SK-N-SH treated with all-trans-retinoic acid at 6 μM for 48 hours (cell line): Measurements from ENCODE around the gene NANOS3.

Experiments used
- ATAC-seq: fragments of 200-7000 bp; cut with Tn5 transposase; 3 replicates; pipeline ENCODE4 v1.9.1; 2020; ENCODE audit warnings: mild to moderate bottlenecking, moderate library complexity
- ZFP3 ChIP-seq: fragments of 250-450 bp; sonication (Bioruptor Pico); IDR thresholded peaks from 2 replicates; pipeline ENCODE4 v1.5.0; 2020; ENCODE audit warnings: mild to moderate bottlenecking, moderate library complexity
- ZNF8 ChIP-seq: fragments of 450-650 bp; formaldehyde crosslinking; IDR thresholded peaks from 2 replicates; pipeline ENCODE4 v1.5.0; 2020; ENCODE audit warnings: mild to moderate bottlenecking, moderate library complexity

NANOS3 gene

DNA sequence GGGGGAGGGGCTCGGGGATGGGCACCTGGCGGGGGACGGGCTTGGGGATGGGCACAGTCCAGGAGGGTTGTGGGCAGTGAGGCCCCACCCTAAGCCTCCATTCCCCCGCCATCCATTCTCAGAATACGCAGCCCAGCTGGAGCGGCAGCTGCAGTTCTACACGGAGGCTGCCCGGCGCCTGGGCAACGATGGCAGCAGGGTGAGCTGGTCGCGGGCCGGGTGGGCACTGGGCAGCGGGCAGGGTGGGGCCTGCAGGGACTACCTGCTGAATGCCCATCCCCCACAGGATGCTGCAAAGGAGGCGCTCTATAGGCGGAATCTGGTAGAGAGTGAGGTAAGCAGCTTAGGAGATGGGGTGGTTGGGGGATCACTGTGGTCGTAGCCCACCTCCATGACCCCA, 53.0 kb downstream of the NANOS3 start:
- TF ChIP-seq ZFP3 (CRISPR knock-in tag) = no peak
- no peak for TF ChIP-seq ZNF8 (CRISPR knock-in tag)
- TF ChIP-seq, all 23 proteins: peak for 0
- ATAC-seq = peak; percentile 5; the same call in 1 of the 3 replicates
